Stimulated activated CD8-positive, alpha-beta memory T cell treated with anti-CD3 and anti-CD28 coated beads, Interleukin-4, amount 100 ng/mL, for 1 hour (primary cell): Measurements from ENCODE around the gene DUSP15.
"Not testable (repeated sequence)": the region's sequence is repeated elsewhere in the genome, so short reads cannot be mapped to it uniquely, and the experiment has no call there.

ENCODE experiments used
- DNase-seq, 2 donors: peaks; one replicate each; pipeline ENCODE4 v3.0.0-alpha.2; 2020; ENCODE audit warnings: low read depth in 2 of 2, low spot score in 1 of 2

Gene DUSP15

GRCh38 chr20:31869942-31870725, at the start of gene DUSP15, which contains the start of gene TTLL9:
Gene DUSP15 (minus strand): TSS chr20:31870527. CDS start chr20:31870337, 190 bp downstream.
Gene TTLL9 (plus strand): TSS chr20:31870634. CDS start chr20:31871127, 493 bp downstream.
- DNase-seq = no peak

- DNase-seq = no peak
Measured at GRCh38 chr20:31919410-31920155, 49.3 kb upstream of the DUSP15 start.

- no peak for DNase-seq
Measured at GRCh38 chr20:31918466-31919105, 48.3 kb upstream of the DUSP15 start.

GRCh38 chr20:31917962-31918412, 47.7 kb upstream of the DUSP15 start:
- not testable (repeated sequence) for DNase-seq

DNA sequence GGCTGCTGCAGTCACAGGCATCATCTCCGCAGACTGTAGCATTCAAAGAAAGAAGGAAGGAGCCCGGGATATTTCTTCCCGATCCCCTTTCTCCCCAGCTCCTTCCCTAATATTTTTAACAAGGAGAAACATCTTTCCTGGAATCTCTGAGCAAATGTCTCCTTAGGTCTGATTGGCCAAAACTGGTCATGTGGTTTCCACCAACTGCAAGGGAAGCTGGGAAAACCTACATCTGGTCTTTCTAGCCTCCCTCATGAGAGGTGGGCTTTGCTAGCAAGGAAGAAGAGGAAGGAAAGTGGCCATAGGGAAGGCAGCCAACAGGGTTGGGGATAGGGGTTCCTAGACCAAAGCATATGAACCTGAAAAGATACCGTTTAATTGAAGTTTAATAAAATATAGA, 46.4 kb upstream of the DUSP15 start:
- no peak for DNase-seq

- no peak for DNase-seq
Measured at GRCh38 chr20:31915491-31916280, 45.4 kb upstream of the DUSP15 start.

- no peak for DNase-seq
Measured at GRCh38 chr20:31914170-31914569, 43.8 kb upstream of the DUSP15 start.

DNA sequence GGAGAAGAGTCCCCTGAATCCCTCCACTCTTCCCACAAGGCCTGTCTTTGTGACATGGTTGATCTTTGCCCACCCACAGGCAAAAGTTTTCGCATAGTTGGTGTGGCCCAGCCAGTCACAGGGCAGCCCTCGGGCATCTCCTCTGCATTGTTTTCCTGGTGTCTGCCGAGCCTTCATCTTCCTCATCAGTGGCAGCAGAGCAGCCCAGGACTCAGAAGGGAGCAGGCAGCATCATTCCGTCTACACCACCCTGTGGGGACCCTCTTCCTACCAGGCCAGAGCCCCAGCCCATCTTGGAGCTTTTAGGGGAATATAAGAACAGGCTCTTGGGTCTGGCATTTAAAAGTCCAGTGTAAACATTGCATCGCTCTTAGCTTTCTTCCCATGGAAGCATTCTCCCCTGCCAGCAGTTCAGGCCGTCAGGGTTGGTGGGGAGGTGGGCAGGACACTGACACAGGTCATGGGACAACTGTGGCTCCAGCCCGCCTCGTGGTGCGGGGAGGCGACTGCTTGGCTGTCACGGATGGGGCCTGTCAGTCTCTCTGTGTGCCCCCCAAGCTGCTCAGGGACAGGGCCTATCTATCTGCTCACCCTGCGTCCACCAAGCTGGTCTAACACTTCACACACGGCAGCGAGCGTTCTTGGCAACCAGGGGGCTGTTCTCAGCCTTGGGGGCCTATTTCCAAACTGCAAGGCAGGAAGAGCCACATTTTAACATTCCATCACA, 43.3 kb upstream of the DUSP15 start:
- no peak for DNase-seq

GRCh38 chr20:31910071-31910803, 39.9 kb upstream of the DUSP15 start:
- DNase-seq = no peak

GRCh38 chr20:31909253-31910070, 39.1 kb upstream of the DUSP15 start:
- DNase-seq = no peak

GRCh38 chr20:31908424-31908823, 38.1 kb upstream of the DUSP15 start:
- no peak for DNase-seq

GRCh38 chr20:31908016-31908415, 37.7 kb upstream of the DUSP15 start:
- DNase-seq = no peak

- no peak for DNase-seq
Measured at GRCh38 chr20:31907046-31907445, 36.7 kb upstream of the DUSP15 start.

- no peak for DNase-seq
Measured at GRCh38 chr20:31906001-31906400, 35.7 kb upstream of the DUSP15 start.

DNA sequence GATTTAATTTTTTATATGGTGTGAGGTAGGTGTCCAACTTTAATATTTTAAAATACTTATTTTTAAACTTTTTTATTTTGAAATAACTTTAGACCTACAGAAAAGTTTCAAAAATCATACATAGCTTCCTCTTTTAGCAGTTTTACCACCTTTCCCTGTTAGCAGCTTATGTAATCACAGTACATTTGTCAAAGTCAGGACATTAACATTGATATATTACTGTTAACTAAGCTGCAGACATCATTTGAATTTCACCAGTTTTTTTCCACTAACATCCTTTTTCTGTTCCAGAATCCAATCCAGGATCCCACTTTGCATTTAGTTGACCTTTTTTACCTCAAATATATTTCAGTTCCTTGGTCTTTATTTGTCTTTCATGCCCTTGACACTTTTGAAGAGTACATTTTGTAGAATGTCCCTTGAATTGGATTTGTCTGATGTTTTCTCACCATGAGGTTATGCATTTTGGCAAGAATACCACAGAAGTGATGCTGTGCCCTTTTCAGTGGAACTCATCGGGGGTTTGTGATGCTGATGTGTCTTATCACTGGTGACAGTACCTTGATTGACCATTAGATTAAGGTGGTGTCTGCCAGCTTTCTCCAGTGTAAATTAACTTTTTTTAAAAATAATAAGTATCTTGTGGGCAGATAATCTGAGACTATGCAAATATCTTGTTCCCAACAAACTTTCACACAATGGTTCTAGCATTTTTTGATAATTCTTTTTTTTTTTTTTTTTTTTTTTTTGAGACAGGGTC, 33.5 kb upstream of the DUSP15 start:
- DNase-seq = no peak

DNA sequence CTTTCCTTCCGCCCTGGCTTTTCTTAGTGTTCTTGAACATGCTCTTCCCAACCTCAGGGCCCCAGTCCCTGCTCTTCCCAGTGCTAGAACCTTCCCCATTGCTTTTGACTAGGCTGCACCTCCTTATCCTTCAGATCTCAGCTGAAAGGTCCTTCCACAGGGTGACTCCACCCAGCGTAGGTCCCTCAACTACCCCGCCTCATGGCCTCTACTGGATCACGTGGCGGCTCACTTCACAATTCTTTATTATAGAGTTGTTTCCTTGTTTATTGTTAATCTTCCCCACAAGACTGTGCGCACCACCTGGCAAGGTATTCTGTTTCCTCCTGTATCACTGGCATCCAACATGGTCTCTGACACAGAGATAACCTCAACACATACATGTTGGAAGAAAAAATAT, 31.3 kb upstream of the DUSP15 start:
- DNase-seq = no peak

DNA sequence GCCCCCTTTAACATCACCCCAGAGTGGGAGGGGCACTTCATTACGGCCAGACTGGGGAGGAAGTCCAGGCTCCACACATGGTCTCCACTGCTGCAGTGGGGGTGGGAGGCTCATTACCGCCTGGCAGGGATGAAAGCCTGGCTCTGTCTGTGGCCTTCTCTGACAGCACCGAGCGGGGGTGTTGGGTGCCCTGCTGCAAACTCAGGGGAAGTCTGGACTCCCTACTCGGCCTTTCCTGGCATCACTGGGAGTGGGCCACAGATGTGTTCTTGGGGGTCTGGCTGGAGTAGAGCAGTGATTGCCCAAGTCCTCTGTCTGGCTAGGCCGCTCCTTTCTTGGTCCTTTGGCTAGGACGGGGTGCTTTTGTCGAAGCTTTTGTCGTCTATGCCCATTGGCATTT, 27.2 kb upstream of the DUSP15 start:
- no peak for DNase-seq

DNA sequence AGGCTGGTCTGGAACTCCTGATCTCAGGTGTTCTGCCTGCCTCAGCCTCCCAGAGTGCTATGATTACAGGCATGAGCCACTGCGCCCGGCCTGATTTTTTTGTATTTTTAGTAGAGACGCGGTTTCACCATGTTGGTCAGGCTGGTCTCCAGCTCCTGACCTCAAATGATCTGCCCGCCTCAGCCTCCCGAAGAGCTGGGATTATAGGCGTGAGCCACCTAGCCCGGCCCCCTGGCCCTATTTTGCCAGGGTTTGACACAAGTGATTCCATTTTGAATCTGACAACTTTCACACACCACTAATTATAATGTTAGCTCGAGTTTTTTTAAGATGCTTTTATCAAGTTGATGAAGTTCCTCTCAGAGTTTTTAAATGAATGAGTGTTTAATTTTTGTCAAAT, 25.7 kb upstream of the DUSP15 start:
- DNase-seq = no peak
